Fibroblast of mammary gland (primary cell): Measurements from ENCODE around the gene MFSD6.

Experiments
- DNase-seq: peaks from one replicate; pipeline ENCODE4 v3.0.0-alpha.2; 2010; ENCODE audit warnings: low read depth
- H3K4me3 ChIP-seq: 2 replicates; pipeline ENCODE4 v1.5.1; 2011; ENCODE audit warnings: low read depth, mild to moderate bottlenecking, low read length, moderate library complexity; ENCODE audit not compliant: control insufficient read depth
- CTCF ChIP-seq: conservative IDR thresholded peaks from 2 replicates; pipeline ENCODE4 v1.5.1; 2011; ENCODE audit warnings: low read depth, low read length, inconsistent platforms; ENCODE audit not compliant: control insufficient read depth, insufficient read depth

Gene MFSD6

GRCh38 chr2:190534310-190535120 lies 126.4 kb downstream of the MFSD6 start, which contains the start of gene NEMP2:
NEMP2 (minus strand) TSS chr2:190534722; CDS start chr2:190534655, 67 bp downstream.
- DNase-seq = peak; percentile 50
- H3K4me3 ChIP-seq = peak within 1 kb of the TSS; percentile 66
- no peak for TF ChIP-seq CTCF

- H3K4me3 ChIP-seq = peak overlapping the region; percentile 66
- no peak for DNase-seq
- TF ChIP-seq CTCF = no peak
Observed at GRCh38 chr2:190535121-190535439, 126.9 kb downstream of the MFSD6 start.

- peak overlapping the region; percentile 66 for H3K4me3 ChIP-seq
- DNase-seq = no peak
- TF ChIP-seq CTCF = no peak
Observed at GRCh38 chr2:190535586-190535985, 127.4 kb downstream of the MFSD6 start.

GRCh38 chr2:190537765-190538164 lies 129.6 kb downstream of the MFSD6 start:
- DNase-seq = no peak
- no peak overlapping the region for H3K4me3 ChIP-seq
- TF ChIP-seq CTCF = no peak

GRCh38 chr2:190538201-190538600 lies 130.0 kb downstream of the MFSD6 start:
- no peak overlapping the region for H3K4me3 ChIP-seq
- DNase-seq = no peak
- TF ChIP-seq CTCF = no peak

GRCh38 chr2:190540048-190540447 lies 131.9 kb downstream of the MFSD6 start:
- no peak for TF ChIP-seq CTCF
- peak; percentile 30 for DNase-seq
- H3K4me3 ChIP-seq = no peak overlapping the region
